Mesendoderm (in vitro differentiated cells): ENCODE data around the gene SEMA4G.

ENCODE experiments used
- DNase-seq: peaks from one replicate; pipeline ENCODE4 v3.0.0; 2013
- H2AK5ac ChIP-seq: 2 replicates; pipeline ENCODE4 v1.6.1; 2013; ENCODE audit warnings: low read length, inconsistent platforms
- H2BK120ac ChIP-seq: 2 replicates; pipeline ENCODE4 v1.6.1; 2013; ENCODE audit warnings: low read depth, mild to moderate bottlenecking, low read length, moderate library complexity, mixed read lengths
- H2BK15ac ChIP-seq: replicated peaks from 2 replicates; pipeline ENCODE4 v1.6.1; 2013; ENCODE audit warnings: low read depth, mild to moderate bottlenecking, moderate library complexity
- H2BK5ac ChIP-seq: 2 replicates; pipeline ENCODE4 v1.6.1; 2013; ENCODE audit warnings: low read length, inconsistent platforms
- H3K18ac ChIP-seq: 2 replicates; pipeline ENCODE4 v1.6.1; 2013; ENCODE audit warnings: mild to moderate bottlenecking, low read length, mixed read lengths
- H3K23ac ChIP-seq: one replicate; pipeline ENCODE4 v1.6.1; 2013; ENCODE audit warnings: low read length
- H3K27ac ChIP-seq: 2 replicates; pipeline ENCODE4 v1.5.1; 2013; ENCODE audit warnings: low read depth, mild to moderate bottlenecking, inconsistent platforms, low read length, moderate library complexity
- H3K27me3 ChIP-seq: 2 replicates; pipeline ENCODE4 v1.6.1; 2013; ENCODE audit warnings: low read length, control low read depth, mild to moderate bottlenecking, inconsistent platforms; ENCODE audit not compliant: insufficient read depth, poor library complexity
- H3K36me3 ChIP-seq: 2 replicates; pipeline ENCODE4 v1.6.1; 2013; ENCODE audit warnings: low read length, inconsistent platforms; ENCODE audit not compliant: control insufficient read depth, insufficient read depth
- H3K4ac ChIP-seq: one replicate; pipeline ENCODE4 v1.6.1; 2013; ENCODE audit warnings: low read depth, mild to moderate bottlenecking, low read length, moderate library complexity
- H3K4me1 ChIP-seq: 2 replicates; pipeline ENCODE4 v1.6.1; 2013; ENCODE audit warnings: low read depth, low read length, inconsistent platforms; ENCODE audit not compliant: control insufficient read depth
- H3K4me2 ChIP-seq: 2 replicates; pipeline ENCODE4 v1.6.1; 2013; ENCODE audit warnings: low read length
- H3K4me3 ChIP-seq: 2 replicates; pipeline ENCODE4 v1.5.1; 2013; ENCODE audit warnings: mild to moderate bottlenecking, low read length
- H3K56ac ChIP-seq: one replicate; pipeline ENCODE4 v1.6.1; 2013; ENCODE audit warnings: low read length
- H3K79me1 ChIP-seq: 2 replicates; pipeline ENCODE4 v1.6.1; 2013; ENCODE audit warnings: low read length, inconsistent platforms
- H3K79me2 ChIP-seq: 2 replicates; pipeline ENCODE4 v1.6.1; 2013; ENCODE audit warnings: mild to moderate bottlenecking, low read length; ENCODE audit not compliant: control insufficient read depth, insufficient read depth
- H3K9ac ChIP-seq: 2 replicates; pipeline ENCODE4 v1.6.1; 2013; ENCODE audit warnings: low read length, inconsistent platforms
- H4K5ac ChIP-seq: one replicate; pipeline ENCODE4 v1.6.1; 2013; ENCODE audit warnings: low read length
- H4K8ac ChIP-seq: one replicate; pipeline ENCODE4 v1.6.1; 2013; ENCODE audit warnings: low read depth, mild to moderate bottlenecking, control low read depth, low read length, moderate library complexity
- WGBS: extraction: QIAGEN DNeasy Blood & Tissue Kit; methylation state at CpG from one replicate; pipeline ENCODE4 v1.1.7; 2013; ENCODE audit warnings: low lambda C conversion rate, missing lambda C conversion rate; ENCODE audit not compliant: insufficient coverage; ENCODE audit errors: extremely low coverage; 5-methylcytosine and 5-hydroxymethylcytosine counted together

The SEMA4G gene

GRCh38 chr10:100979791-100980272 is 10.5 kb downstream of the SEMA4G start:
- H2AK5ac ChIP-seq = no peak overlapping the region
- H3K4me3 ChIP-seq = no peak overlapping the region
- H3K36me3 ChIP-seq = no peaks in the 10 kb centered on the region
- H3K4me1 ChIP-seq = no peaks in the 10 kb centered on the region
- no peaks in the 10 kb centered on the region for H3K79me1 ChIP-seq
- H3K4me2 ChIP-seq = no peak overlapping the region
- H3K4ac ChIP-seq = no peak overlapping the region
- no peaks in the 10 kb centered on the region for H3K79me2 ChIP-seq
- H4K8ac ChIP-seq = no peak overlapping the region
- H3K27me3 ChIP-seq = no peaks in the 10 kb centered on the region
- WGBS = no CpG with 5 or more reads among the region's 16 CpGs
- no peak overlapping the region for H4K5ac ChIP-seq
- no peak overlapping the region for H3K18ac ChIP-seq
- no peak for DNase-seq
- H2BK120ac ChIP-seq = no peak overlapping the region
- H3K9ac ChIP-seq = no peak overlapping the region
- no peak overlapping the region for H3K27ac ChIP-seq
- H2BK5ac ChIP-seq = no peak overlapping the region
- H3K56ac ChIP-seq = no peak overlapping the region
- no peak overlapping the region for H2BK15ac ChIP-seq
- no peak overlapping the region for H3K23ac ChIP-seq

GRCh38 chr10:100980311-100980710 is 11.0 kb downstream of the SEMA4G start:
- WGBS = no CpG with 5 or more reads among the region's 2 CpGs
- H2BK5ac ChIP-seq = no peak overlapping the region
- no peak overlapping the region for H3K4me3 ChIP-seq
- H3K36me3 ChIP-seq = no peaks in the 10 kb centered on the region
- H3K27ac ChIP-seq = no peak overlapping the region
- H3K4me2 ChIP-seq = no peak overlapping the region
- H3K18ac ChIP-seq = no peak overlapping the region
- no peak overlapping the region for H2BK120ac ChIP-seq
- H3K56ac ChIP-seq = no peak overlapping the region
- H3K79me1 ChIP-seq = no peaks in the 10 kb centered on the region
- no peak overlapping the region for H3K23ac ChIP-seq
- H4K8ac ChIP-seq = no peak overlapping the region
- no peak overlapping the region for H2AK5ac ChIP-seq
- H3K4ac ChIP-seq = no peak overlapping the region
- no peaks in the 10 kb centered on the region for H3K27me3 ChIP-seq
- no peak overlapping the region for H2BK15ac ChIP-seq
- H3K4me1 ChIP-seq = no peaks in the 10 kb centered on the region
- no peak overlapping the region for H4K5ac ChIP-seq
- H3K79me2 ChIP-seq = no peaks in the 10 kb centered on the region
- no peak for DNase-seq
- no peak overlapping the region for H3K9ac ChIP-seq

- Histone ChIP-seq H3K79me2 (no peaks in the 10 kb centered on the region), H3K79me1 (no peaks in the 10 kb centered on the region), H3K9ac (no peak overlapping the region), H3K23ac (no peak overlapping the region), H3K27ac (no peak overlapping the region), H3K4me1 (no peaks in the 10 kb centered on the region), H2BK5ac (no peak overlapping the region), H3K56ac (no peak overlapping the region), H3K36me3 (no peaks in the 10 kb centered on the region), H3K4ac (no peak overlapping the region), H4K5ac (no peak overlapping the region), H2AK5ac (no peak overlapping the region), H4K8ac (no peak overlapping the region), H3K4me3 (no peak overlapping the region), H3K27me3 (no peaks in the 10 kb centered on the region), H2BK120ac (no peak overlapping the region), H3K4me2 (no peak overlapping the region), H3K18ac (no peak overlapping the region), H2BK15ac (no peak overlapping the region)
- WGBS = no CpG with 5 or more reads among the region's 7 CpGs
- no peak for DNase-seq
These were observed 11.4 kb downstream of the SEMA4G start for GRCh38 chr10:100980711-100981110.

GRCh38 chr10:100981178-100981772 is 12.0 kb downstream of the SEMA4G start:
- Histone ChIP-seq H3K18ac (no peak overlapping the region), H3K4me1 (no peaks in the 10 kb centered on the region), H2AK5ac (no peak overlapping the region), H3K27ac (no peak overlapping the region), H3K79me1 (peaks cover 4% of the 10 kb centered on the region), H3K27me3 (no peaks in the 10 kb centered on the region), H3K36me3 (no peaks in the 10 kb centered on the region), H4K5ac (no peak overlapping the region), H2BK120ac (no peak overlapping the region), H3K4me2 (no peak overlapping the region), H2BK15ac (no peak overlapping the region), H2BK5ac (no peak overlapping the region), H3K4me3 (no peak overlapping the region), H3K9ac (no peak overlapping the region), H4K8ac (no peak overlapping the region), H3K56ac (no peak overlapping the region), H3K79me2 (peaks cover 1% of the 10 kb centered on the region), H3K4ac (no peak overlapping the region), H3K23ac (no peak overlapping the region)
- DNase-seq = no peak
- no CpG with 5 or more reads among the region's 5 CpGs for WGBS

DNA sequence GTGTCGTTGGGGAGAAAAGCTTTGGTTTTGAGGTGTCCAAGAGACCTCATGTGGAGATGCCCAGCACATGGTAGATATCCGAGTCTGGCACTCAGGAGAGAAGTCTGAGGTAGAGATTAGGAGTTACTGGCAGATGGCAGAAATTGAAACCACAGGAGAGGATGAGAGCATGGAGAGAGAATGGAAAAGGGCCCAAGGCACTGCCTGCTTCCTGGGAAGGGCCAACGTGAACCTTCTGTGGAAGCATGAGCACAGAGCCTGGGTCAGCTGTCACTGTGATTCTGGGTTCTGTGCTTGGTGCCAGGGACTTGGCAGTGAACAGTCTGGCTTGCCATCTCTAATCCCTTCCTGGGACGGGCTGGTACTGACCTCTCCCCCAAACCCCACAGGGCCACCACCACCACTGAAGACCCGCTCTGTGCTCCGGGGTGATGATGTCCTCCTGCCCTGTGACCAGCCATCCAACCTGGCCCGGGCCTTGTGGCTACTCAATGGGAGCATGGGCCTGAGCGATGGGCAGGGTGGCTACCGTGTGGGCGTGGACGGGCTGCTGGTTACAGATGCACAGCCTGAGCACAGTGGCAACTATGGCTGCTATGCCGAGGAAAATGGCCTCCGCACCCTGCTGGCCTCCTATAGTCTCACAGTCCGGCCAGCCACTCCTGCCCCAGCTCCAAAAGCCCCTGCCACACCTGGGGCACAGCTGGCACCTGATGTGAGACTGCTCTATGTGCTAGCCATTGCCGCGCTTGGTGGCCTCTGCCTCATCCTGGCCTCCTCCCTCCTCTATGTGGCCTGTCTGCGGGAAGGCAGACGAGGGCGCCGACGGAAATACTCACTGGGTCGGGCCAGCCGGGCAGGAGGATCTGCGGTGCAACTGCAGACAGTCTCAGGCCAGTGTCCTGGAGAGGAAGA is 13.9 kb downstream of the SEMA4G start:
- H2BK120ac ChIP-seq = no peak overlapping the region
- no peak overlapping the region for H2BK5ac ChIP-seq
- H4K5ac ChIP-seq = no peak overlapping the region
- H3K79me1 ChIP-seq = peaks cover 15% of the 10 kb centered on the region
- H3K79me2 ChIP-seq = peaks cover 14% of the 10 kb centered on the region
- H2BK15ac ChIP-seq = no peak overlapping the region
- no CpG with 5 or more reads among the region's 24 CpGs for WGBS
- H3K27ac ChIP-seq = no peak overlapping the region
- DNase-seq = no peak
- H3K56ac ChIP-seq = no peak overlapping the region
- peaks cover 4% of the 10 kb centered on the region for H3K4me1 ChIP-seq
- H3K4ac ChIP-seq = no peak overlapping the region
- no peak overlapping the region for H4K8ac ChIP-seq
- H3K4me2 ChIP-seq = no peak overlapping the region
- no peaks in the 10 kb centered on the region for H3K36me3 ChIP-seq
- no peak overlapping the region for H3K18ac ChIP-seq
- no peak overlapping the region for H2AK5ac ChIP-seq
- H3K23ac ChIP-seq = no peak overlapping the region
- H3K9ac ChIP-seq = no peak overlapping the region
- no peaks in the 10 kb centered on the region for H3K27me3 ChIP-seq
- H3K4me3 ChIP-seq = no peak overlapping the region
